Liver (tissue), 9 donors: ENCODE data around the gene DES. TPM values are rescaled to one million over a fixed set of nuclear protein-coding genes. Genes with fewer than 3 reads are reported as not detected.

ENCODE experiments used
- DNase-seq: peaks from one replicate; pipeline ENCODE4 v3.0.0-alpha.2; 2017; ENCODE audit warnings: low spot score
- H3K27ac ChIP-seq, 2 donors: one replicate each; pipeline ENCODE4 v1.7.0; 2013; ENCODE audit warnings: inconsistent platforms in 2 of 2, low read length in 2 of 2, control low read depth in 1 of 2, low read depth in 1 of 2, mild to moderate bottlenecking in 1 of 2
- H3K27me3 ChIP-seq, 4 donors: one replicate each; pipeline versions ENCODE4 v1.6.1 to v1.7.0; 2013; ENCODE audit warnings: low read length in 3 of 4, inconsistent platforms in 1 of 4, mild to moderate bottlenecking in 1 of 4, moderate library complexity in 1 of 4; ENCODE audit not compliant: control insufficient read depth in 4 of 4, insufficient read depth in 4 of 4
- H3K36me3 ChIP-seq, 4 donors: one replicate each; pipeline versions ENCODE4 v1.6.1 to v1.7.0; 2013; ENCODE audit warnings: low read length in 3 of 4, mild to moderate bottlenecking in 3 of 4, low read depth in 1 of 4, moderate library complexity in 1 of 4; ENCODE audit not compliant: control insufficient read depth in 4 of 4, insufficient read depth in 3 of 4
- H3K4me1 ChIP-seq, 4 donors: one replicate each; pipeline versions ENCODE4 v1.6.1 to v1.7.0; 2013; ENCODE audit warnings: low read length in 3 of 4, mild to moderate bottlenecking in 3 of 4, moderate library complexity in 1 of 4; ENCODE audit not compliant: control insufficient read depth in 4 of 4, insufficient read depth in 4 of 4
- H3K4me3 ChIP-seq, 3 donors: one replicate each; pipeline versions ENCODE4 v1.6.1 to v1.7.0; 2013; ENCODE audit warnings: low read length in 3 of 3, control low read depth in 1 of 3, low read depth in 1 of 3, mild to moderate bottlenecking in 1 of 3
- H3K9ac ChIP-seq, 2 donors: one replicate each; pipeline ENCODE4 v1.7.0; 2013; ENCODE audit warnings: low read length in 2 of 2, mild to moderate bottlenecking in 2 of 2, moderate library complexity in 2 of 2, control low read depth in 1 of 2, low read depth in 1 of 2
- H3K9me3 ChIP-seq, 4 donors: one replicate each; pipeline versions ENCODE4 v1.6.1 to v1.7.0; 2013; ENCODE audit warnings: low read length in 3 of 4; ENCODE audit not compliant: control insufficient read depth in 4 of 4
- EGR1 ChIP-seq, 2 donors: IDR thresholded peaks; 2 replicates each; pipeline ENCODE4 v1.6.1; 2016 to 2018; ENCODE audit warnings: antibody characterized with exemption in 2 of 2, low read depth in 2 of 2
- FOXA1 ChIP-seq: IDR thresholded peaks from 2 replicates; pipeline ENCODE4 v1.6.1; 2016; ENCODE audit warnings: antibody characterized with exemption
- FOXA2 ChIP-seq: IDR thresholded peaks from 2 replicates; pipeline ENCODE4 v1.6.1; 2016; ENCODE audit warnings: antibody characterized with exemption
- GABPA ChIP-seq, 2 donors: IDR thresholded peaks in 1 of 2; conservative IDR thresholded peaks in 1 of 2; 2 replicates each; pipeline ENCODE4 v1.6.1; 2016; ENCODE audit warnings: antibody characterized with exemption in 2 of 2, mild to moderate bottlenecking in 1 of 2, moderate library complexity in 1 of 2
- HNF4A ChIP-seq, 2 donors: conservative IDR thresholded peaks; 2 replicates each; pipeline ENCODE4 v1.6.1; 2016; ENCODE audit warnings: antibody characterized with exemption in 2 of 2, mild to moderate bottlenecking in 2 of 2
- HNF4G ChIP-seq: IDR thresholded peaks from 2 replicates; pipeline ENCODE4 v1.6.1; 2016; ENCODE audit warnings: antibody characterized with exemption
- JUND ChIP-seq, 2 donors: IDR thresholded peaks; 2 replicates each; pipeline ENCODE4 v1.6.1; 2016; ENCODE audit warnings: antibody characterized with exemption in 2 of 2
- RAD21 ChIP-seq, 2 donors: IDR thresholded peaks; 2 replicates each; pipeline ENCODE4 v1.6.1; 2016; ENCODE audit warnings: antibody characterized with exemption in 2 of 2, mild to moderate bottlenecking in 2 of 2
- RXRA ChIP-seq, 2 donors: IDR thresholded peaks; 2 replicates each; pipeline ENCODE4 v1.6.1; 2017 to 2018; ENCODE audit warnings: antibody characterized with exemption in 2 of 2, mild to moderate bottlenecking in 1 of 2
- SP1 ChIP-seq: IDR thresholded peaks from 2 replicates; pipeline ENCODE4 v1.6.1; 2018; ENCODE audit warnings: antibody characterized with exemption, mild to moderate bottlenecking
- YY1 ChIP-seq: IDR thresholded peaks from 2 replicates; pipeline ENCODE4 v1.6.1; 2016; ENCODE audit warnings: antibody characterized with exemption, mild to moderate bottlenecking
- WGBS: extraction: QIAGEN DNeasy Blood & Tissue Kit; methylation state at CpG from one replicate; pipeline ENCODE4 v1.1.7; 2013; 5-methylcytosine and 5-hydroxymethylcytosine counted together
- polyA plus RNA-seq, 2 donors: library from polyadenylated mRNA; stranded (reverse) in 1 of 2; unstranded in 1 of 2; fragments of 200-250 nt in 1 of 2; fragments of >200 nt in 1 of 2; fragmentation: Nextera tagmentation in 1 of 2; extraction: Ambion mirVana in 1 of 2; gene quantifications; one replicate each; pipeline versions ENCODE4 v1.2.1 to v1.2.3, GENCODE V29; 2013 to 2015
- total RNA-seq, 2 donors: library from RNA; depleted of rRNA; stranded (reverse); fragments of >200 nt; gene quantifications; one replicate each; pipeline ENCODE4 v1.2.3, GENCODE V29; 2014
- TF ChIP-seq, protein P1 (sequence below): IDR thresholded peaks from 2 replicates; pipeline ENCODE4 v1.6.1; 2016; ENCODE audit warnings: antibody characterized with exemption
- TF ChIP-seq, protein P2 (sequence below): IDR thresholded peaks from 2 replicates; pipeline ENCODE4 v1.6.1; 2016; ENCODE audit warnings: antibody characterized with exemption
- TF ChIP-seq, protein P3 (sequence below): IDR thresholded peaks from 2 replicates; pipeline ENCODE4 v1.6.1; 2016; ENCODE audit warnings: antibody characterized with exemption, mild to moderate bottlenecking
- TF ChIP-seq, protein P4 (sequence below): fragments of 150-350 bp; IDR thresholded peaks from 2 replicates; pipeline ENCODE4 v1.5.1; 2017; ENCODE audit warnings: improper control_type of control experiment, low read depth, low read length; ENCODE audit not compliant: missing input control
- donor health status: healthy.
- donor health status: healthy.
- donor health status: healthy.
- donor health status: healthy.
- donor health status: healthy.

The DES gene
- total and polyA plus RNA-seq, 4 donors: 0.15 to 50.0 (median 3.2) TPM

GRCh38 chr2:219437141-219437540, 19.0 kb downstream of the DES start:
- no peak overlapping the region for H3K9ac ChIP-seq
- no peak overlapping the region for H3K4me3 ChIP-seq
- 80% methylated on average over 3 of the region's 3 CpGs for WGBS
- no peak for DNase-seq
- H3K9me3 ChIP-seq: no peaks in the 10 kb centered on the region
- no peak overlapping the region for H3K27ac ChIP-seq
- H3K27me3 ChIP-seq: peaks cover 0 to 12% (median 6%) of the 10 kb centered on the region in 4 donors
- TF ChIP-seq, protein P1, sequence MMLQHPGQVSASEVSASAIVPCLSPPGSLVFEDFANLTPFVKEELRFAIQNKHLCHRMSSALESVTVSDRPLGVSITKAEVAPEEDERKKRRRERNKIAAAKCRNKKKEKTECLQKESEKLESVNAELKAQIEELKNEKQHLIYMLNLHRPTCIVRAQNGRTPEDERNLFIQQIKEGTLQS: no peak
- TF ChIP-seq, protein P2, sequence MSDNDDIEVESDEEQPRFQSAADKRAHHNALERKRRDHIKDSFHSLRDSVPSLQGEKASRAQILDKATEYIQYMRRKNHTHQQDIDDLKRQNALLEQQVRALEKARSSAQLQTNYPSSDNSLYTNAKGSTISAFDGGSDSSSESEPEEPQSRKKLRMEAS: no peak
- TF ChIP-seq HNF4G (no peak), FOXA2 (no peak)
- no peaks in the 10 kb centered on the region for H3K36me3 ChIP-seq
- peaks cover 2 to 12% (median 3%) of the 10 kb centered on the region in 4 donors for H3K4me1 ChIP-seq

GRCh38 chr2:219437690-219438206, 19.6 kb downstream of the DES start:
- H3K27ac ChIP-seq: no peak overlapping the region
- H3K9ac ChIP-seq: no peak overlapping the region
- 64% methylated on average over 6 of the region's 6 CpGs for WGBS
- no peak for DNase-seq
- H3K27me3 ChIP-seq: peaks cover 0 to 12% (median 6%) of the 10 kb centered on the region in 4 donors
- H3K9me3 ChIP-seq: no peaks in the 10 kb centered on the region
- H3K4me1 ChIP-seq: peaks cover 2 to 13% (median 4%) of the 10 kb centered on the region in 4 donors
- TF ChIP-seq, protein P2: no peak
- TF ChIP-seq HNF4A (conservative IDR thresholded peaks at IDR 0.05) (no peak), JUND (IDR thresholded peaks at IDR 0.05) (no peak), FOXA1 (no peak), EGR1 (IDR thresholded peaks at IDR 0.05; ENCODE audit: low read depth in 2 of 2) (no peak), SP1 (no peak), GABPA (IDR thresholded peaks at IDR 0.05 in 1 of 2, conservative IDR thresholded peaks at IDR 0.05 in 1 of 2) (no peak), YY1 (no peak), RXRA (IDR thresholded peaks at IDR 0.05) (no peak), FOXA2 (no peak), HNF4G (no peak), RAD21 (IDR thresholded peaks at IDR 0.05) (no peak)
- TF ChIP-seq, protein P3, sequence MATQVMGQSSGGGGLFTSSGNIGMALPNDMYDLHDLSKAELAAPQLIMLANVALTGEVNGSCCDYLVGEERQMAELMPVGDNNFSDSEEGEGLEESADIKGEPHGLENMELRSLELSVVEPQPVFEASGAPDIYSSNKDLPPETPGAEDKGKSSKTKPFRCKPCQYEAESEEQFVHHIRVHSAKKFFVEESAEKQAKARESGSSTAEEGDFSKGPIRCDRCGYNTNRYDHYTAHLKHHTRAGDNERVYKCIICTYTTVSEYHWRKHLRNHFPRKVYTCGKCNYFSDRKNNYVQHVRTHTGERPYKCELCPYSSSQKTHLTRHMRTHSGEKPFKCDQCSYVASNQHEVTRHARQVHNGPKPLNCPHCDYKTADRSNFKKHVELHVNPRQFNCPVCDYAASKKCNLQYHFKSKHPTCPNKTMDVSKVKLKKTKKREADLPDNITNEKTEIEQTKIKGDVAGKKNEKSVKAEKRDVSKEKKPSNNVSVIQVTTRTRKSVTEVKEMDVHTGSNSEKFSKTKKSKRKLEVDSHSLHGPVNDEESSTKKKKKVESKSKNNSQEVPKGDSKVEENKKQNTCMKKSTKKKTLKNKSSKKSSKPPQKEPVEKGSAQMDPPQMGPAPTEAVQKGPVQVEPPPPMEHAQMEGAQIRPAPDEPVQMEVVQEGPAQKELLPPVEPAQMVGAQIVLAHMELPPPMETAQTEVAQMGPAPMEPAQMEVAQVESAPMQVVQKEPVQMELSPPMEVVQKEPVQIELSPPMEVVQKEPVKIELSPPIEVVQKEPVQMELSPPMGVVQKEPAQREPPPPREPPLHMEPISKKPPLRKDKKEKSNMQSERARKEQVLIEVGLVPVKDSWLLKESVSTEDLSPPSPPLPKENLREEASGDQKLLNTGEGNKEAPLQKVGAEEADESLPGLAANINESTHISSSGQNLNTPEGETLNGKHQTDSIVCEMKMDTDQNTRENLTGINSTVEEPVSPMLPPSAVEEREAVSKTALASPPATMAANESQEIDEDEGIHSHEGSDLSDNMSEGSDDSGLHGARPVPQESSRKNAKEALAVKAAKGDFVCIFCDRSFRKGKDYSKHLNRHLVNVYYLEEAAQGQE: no peak
- TF ChIP-seq, protein P4, sequence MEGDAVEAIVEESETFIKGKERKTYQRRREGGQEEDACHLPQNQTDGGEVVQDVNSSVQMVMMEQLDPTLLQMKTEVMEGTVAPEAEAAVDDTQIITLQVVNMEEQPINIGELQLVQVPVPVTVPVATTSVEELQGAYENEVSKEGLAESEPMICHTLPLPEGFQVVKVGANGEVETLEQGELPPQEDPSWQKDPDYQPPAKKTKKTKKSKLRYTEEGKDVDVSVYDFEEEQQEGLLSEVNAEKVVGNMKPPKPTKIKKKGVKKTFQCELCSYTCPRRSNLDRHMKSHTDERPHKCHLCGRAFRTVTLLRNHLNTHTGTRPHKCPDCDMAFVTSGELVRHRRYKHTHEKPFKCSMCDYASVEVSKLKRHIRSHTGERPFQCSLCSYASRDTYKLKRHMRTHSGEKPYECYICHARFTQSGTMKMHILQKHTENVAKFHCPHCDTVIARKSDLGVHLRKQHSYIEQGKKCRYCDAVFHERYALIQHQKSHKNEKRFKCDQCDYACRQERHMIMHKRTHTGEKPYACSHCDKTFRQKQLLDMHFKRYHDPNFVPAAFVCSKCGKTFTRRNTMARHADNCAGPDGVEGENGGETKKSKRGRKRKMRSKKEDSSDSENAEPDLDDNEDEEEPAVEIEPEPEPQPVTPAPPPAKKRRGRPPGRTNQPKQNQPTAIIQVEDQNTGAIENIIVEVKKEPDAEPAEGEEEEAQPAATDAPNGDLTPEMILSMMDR: no peak
- TF ChIP-seq, protein P1: no peak
- H3K36me3 ChIP-seq: no peaks in the 10 kb centered on the region
- no peak overlapping the region for H3K4me3 ChIP-seq
